CD4-positive, alpha-beta T cell treated with Interleukin-12 subunit alpha and Interleukin-12 subunit beta, for 1 hour (primary cell): ENCODE results near the gene MIAT.
"Not testable (repeated sequence)": the region's sequence is repeated elsewhere in the genome, so short reads cannot be mapped to it uniquely, and the experiment has no call there.

ENCODE experiments used
- DNase-seq: peaks from one replicate; pipeline ENCODE4 v3.0.0-alpha.2; 2020

The MIAT gene

DNA sequence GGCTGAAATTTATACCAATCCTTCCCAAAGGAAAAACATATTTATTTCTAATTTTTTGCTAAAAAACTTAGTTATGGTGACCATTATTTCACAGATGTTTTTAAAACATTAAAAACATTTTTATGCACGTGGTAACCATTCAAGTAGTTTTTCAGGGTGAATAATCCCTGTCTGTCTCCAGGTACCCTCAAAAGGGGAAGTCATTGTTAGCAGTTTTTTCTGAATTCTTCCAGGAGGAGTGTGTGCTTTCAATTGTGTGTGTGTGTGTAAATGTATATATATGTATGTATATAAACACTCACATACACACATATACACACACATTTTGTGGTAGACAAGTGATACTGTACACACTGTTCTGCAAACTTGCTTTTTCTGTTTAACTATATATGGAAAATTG, 43.9 kb downstream of the MIAT start:
- DNase-seq, result no peak

DNA sequence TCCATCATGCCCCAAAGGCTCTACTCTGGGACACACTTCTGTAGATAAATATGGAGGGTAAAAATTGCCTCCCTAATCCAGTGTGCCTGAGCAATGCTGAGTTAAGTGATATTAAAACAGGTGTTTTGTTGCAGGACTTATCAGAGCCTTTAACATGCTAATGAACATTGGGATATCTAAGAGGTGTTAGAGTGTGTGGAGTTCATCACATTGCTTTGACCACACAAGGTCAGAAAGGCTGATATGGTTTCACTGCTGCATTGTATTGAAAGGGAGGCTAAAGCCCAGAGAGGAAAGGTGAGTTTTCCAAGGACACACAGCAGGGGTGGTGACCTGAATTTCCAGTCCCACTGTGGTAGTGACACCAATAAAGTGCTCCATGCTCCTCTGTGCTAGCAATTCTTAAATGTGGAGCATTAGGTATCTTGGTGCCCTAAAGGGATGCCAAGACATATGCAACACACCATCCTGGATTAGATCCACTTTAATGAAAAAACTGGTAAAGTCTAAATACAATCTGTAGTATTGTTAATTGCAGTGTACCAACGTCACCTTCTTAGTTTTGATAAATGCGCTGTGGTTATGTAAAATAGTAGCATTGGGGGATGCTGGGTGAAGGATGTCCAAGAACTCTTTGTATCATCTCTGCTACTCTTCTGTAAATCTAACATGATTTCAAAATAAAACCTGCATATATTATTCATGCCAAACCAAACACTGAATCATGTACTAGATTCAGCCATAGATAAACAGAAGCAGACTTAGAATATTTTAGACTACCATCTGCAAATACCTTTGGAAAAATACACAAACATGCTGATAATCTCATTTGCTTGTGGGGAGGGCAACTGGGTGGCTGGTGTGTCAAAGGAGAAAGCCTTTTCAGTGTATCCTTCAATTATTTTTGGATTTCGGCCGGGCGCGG, 45.8 kb downstream of the MIAT start:
- no peak for DNase-seq

DNA sequence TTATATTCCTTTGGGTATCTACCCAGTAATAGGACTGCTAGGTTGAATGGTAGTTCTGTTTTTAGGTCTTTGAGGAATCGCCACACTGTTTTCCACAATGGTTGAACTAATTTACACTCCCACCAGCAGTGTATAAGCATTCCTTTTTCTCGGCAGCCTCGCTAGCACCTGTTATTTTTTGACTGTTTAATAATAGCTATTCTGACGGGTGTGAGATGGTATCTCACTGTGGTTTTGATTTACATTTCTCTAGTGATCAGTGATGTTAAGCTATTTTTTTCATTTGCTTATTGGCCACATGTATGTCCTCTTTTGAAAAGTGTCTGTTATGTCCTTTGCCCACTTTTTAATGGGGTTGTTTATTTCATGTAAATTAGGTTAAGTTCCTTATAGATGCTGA, 48.0 kb downstream of the MIAT start:
- not testable (repeated sequence) for DNase-seq

DNA sequence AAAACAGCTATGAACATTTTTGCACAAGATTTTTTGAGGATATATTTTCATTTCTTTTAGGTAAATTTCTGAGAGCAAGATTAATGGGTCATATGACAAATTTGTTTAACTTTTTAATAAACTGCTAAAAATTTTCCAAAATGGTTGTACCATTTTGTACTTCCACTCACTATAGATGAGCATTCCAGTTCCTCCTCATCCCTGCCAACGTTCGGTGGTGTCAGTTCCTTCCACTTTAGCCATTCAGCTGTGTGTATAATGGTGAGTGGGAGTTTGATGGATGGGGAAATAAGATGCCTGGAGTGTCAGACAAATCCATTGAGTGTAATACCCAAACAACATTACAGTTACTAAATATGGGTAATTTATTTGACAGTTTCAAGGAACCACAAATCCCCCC, 49.7 kb downstream of the MIAT start:
- no peak for DNase-seq

DNA sequence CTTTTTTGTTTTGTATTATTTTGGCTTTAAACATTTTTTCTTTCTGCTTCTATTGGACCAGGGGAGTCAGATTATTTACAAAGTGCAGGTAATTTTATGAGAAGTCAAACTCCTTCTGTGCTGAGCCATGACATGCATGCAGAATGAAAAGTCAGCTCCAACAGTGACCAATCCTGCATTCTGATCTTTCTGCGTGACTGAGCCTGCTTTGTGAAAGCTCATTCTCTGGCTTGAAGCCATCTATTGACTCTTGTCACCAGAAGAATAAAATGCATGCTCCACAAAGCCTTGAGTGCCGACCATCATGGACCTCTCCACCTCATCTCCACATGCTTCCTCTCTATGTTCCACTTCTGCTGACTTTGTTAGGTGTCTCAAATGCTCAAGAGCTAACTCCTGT, 50.2 kb downstream of the MIAT start:
- DNase-seq, result no peak

DNA sequence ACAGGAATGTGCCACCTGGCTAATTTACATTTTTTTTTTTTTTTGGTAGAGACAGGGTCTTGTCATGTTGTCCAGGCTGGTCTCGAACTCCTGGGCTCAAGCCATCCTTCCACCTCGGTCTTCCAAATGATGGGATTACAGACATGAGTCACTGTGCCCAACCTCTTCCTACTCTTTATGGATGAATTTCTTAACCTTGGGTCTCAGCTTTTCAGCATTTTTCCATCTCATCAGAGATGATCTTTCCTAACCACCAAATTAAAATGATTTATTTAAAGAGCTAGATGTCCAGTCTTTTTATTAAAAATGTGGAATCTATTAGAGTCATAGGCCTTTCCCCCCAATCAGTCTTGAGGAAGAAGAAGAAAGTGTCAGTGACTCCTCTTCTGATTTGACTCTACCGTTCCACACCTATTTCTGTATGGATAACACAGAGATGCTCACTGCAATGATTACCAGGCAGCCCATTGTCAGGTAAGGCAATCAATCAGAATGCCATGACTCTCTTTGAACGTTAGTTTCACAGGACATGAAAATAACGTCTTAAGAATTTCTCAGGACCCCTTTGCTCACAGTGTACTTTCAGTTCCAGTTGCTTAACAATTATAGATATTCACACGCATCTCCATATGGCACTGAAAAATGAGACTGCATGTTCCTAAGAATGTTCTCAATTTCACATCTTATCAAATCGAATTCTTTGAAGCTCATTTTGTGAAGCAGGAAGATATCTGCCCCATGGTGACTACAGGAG, 51.0 kb downstream of the MIAT start:
- no peak for DNase-seq

DNA sequence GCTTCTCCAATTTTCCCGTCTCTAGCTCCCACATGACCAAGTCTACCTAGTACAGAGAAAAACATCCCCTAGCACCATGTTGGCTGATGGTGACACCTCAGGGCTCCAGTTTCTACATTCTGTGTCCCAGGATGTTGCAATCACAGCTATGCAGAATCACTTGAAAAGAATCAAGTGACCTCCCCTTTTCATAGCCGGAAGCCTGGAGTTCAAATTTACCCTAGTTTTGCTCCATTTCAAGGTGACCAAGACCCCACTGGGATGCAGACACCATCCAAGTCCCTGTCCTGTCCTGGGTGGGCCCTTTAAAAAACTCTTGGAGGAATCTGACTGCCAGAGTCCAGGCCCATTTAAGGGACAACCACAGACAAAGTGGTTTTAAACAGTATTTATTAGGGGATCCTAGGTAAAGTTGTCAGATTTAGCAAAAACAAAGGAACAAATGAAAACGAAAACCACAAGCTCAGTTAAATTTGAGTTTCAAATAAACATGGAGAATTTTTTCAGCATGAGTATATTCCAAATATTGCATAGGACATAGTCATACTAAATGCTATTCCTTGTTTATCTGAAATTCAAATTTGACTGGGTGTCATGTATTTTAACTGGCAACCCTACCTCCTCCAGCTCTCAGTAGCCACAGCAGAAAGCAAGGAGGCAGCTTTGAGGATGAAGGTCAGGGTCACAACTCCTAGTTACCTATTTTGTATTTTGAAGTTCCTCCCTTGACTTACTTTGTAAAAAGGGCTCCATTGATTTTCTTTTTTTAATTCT, 52.4 kb downstream of the MIAT start:
- DNase-seq, result no peak

DNA sequence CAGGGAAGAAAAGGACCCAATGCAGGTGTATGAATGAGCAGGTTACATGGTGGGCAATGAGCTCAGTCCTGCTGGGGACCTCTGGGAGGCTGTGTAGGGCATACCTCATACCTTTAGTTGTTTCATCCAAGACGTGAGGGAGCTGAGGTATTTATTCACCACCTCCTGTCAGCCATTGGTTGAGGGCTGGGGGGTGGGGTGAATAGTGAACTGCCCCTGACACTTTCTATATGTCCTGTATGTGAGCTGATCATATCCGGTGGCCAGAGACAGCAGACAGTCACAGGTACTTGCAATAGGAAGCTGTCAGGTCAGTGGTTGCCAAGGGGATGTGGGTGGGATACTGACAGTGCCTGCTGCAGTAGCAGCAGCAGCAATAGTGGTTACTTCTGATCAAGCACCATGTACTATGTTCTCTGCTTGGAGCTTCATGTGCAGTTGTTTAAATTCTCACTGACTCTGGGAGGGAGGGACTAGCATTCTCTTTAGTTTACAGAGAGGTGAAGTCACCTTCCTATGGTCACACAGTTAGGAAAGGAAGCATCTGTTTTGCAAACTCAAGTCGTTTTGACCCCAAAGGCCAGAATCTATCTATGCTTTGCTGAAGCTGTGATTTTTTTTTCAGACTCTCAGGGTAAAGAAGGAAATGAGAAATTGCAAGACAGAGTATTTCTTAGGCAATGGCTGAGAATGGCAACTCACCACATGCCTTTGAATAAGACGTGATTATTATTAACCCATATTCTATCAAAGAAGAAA, 54.0 kb downstream of the MIAT start:
- DNase-seq, result no peak

DNA sequence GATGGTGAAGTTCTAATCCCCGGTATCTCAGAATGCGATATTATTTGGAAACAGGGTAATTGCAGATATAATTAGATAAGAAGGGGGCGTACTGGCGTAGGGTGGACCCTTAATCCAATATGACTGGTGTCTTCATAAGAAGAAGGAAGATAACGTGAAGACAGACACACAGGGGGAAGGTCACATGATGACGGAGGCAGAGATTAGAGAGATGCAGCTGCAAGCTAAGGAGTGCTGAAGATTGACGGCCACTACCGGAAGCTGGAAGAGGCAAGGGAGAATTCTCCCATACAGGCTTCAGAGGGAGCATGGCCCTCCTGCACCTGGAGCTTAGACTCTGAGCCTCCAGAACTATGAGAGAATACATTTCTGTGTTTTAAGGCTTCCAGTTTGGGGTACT, 54.8 kb downstream of the MIAT start:
- DNase-seq, result no peak

DNA sequence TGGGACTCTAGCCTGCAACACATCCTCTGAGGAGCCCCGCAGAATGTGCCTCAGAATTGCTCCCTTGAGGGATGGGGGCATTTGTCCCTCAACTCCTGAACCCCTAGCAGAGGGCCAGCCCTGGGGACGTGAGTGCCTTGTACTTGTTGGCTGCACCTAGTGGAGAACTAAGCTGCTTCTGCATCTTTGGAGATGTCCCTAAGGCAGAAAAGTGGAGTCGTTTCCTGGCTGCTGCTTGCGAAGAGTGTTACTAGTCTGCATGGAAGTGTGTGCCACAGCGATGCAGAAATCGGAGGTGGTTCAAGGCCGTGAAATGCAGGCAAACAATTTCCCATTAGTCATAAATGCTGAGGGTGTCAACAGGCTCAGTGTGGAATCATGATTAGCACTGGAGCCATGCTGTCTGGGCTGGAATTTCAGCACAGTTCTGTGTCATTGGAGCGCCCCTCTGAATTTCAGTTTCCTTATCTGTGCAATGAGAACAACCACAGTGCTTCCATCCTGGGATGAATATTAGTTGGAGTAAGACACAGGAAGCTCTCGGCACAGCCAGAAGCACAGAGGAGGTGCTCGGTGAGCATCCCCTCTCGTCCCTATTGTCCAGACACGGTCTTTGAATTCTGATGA, 56.5 kb downstream of the MIAT start:
- DNase-seq, result no peak

DNA sequence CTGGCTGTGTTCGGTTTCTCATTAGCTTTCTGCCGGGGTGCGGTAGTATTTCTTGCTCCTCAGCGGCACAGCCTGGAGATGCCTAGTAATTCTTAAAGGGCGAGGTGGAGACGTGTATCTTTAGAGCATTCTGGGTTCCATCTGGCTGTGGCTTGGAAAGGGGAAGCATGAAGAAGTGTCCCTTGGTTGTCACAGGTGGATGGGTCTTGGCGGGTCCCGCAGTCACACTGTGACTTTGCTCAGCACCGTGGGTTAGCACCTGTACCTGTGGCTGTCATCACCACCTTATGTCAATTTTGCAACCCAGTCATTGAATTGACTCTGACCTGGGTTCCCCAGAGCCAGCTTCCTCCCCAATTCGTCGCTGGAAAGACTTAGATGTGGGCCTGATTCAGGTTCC, 57.6 kb downstream of the MIAT start:
- DNase-seq, result no peak

DNA sequence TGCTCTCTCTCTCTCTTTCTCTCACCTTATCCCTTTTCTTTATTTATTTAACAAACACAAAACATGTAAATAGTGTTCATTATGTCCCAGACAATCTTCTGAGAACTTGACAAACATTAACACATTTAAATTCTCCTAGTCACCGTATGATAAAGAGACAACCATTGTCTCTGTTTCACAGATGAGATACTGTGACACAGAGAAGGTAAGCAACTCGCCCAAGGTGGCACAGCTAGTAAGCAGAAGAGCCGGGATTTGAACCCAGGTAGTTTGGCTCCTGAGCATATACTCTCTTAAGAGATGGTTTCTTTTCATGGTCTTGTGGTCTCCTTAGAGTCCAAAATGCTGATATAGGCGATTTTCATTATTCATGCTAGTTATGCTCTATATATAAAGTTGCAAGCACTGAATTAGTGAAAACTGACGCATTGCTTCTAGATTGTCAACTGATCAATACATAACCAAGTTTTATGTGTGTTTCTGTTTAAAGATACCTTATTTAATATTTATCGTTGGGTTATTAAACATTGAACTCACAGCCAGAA, 58.1 kb downstream of the MIAT start:
- DNase-seq, result no peak

DNA sequence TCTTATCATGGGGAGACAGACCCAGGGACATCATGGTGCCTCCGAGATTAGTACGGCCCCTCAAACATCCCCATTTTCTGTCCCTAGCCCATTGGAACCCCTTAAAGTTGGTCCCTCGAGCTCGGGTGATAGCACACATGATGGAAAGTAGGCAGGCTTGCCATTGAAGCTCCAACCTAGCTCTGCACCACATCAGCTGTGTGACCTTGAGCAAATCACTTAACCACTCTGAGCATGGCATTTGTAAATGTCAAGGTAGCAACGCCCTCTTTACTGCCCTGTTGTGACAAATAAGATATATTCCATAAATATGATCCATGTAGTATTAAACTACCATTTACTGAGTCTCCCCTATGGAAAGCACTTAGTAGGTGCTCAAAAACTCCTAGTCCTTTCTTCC, 61.1 kb downstream of the MIAT start:
- DNase-seq, result no peak

DNA sequence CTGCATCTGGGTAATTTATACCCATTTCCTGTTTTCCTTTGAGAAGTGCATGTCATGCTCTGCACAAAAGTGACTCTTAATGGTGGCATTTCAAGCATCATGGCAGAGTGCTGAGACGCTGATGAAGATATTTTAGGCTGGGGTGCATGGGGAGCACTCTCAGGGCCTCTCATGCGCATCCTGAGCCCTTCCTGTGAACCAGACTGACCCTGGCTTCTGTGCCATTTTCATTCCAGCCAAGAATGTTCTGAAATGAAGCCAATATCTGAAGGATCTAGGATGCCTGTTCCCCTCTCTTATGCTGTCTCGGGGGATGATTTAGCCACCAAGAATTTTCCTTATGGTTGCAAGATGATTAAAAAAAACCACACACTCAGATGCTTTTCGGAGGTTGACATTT, 61.5 kb downstream of the MIAT start:
- no peak for DNase-seq

DNA sequence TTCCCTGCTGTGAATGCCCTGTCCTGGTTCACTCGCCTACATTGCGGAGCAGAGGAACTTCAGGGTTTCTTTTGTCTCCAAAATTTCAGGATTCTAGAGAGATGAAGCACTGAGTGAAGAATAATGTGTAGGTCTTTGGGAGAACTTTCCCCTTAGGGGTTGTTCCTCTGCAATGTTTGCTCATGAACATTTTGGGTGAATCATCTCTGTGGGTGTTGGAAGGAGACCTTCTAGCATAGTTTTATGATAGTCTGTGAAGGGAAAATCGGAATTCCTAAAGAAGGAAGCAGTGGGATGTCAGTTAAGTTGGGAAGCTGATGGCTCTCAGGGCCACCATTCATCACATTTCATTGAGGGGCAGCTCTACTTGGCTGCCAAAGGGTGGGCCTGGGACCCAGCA, 64.8 kb downstream of the MIAT start:
- no peak for DNase-seq

DNA sequence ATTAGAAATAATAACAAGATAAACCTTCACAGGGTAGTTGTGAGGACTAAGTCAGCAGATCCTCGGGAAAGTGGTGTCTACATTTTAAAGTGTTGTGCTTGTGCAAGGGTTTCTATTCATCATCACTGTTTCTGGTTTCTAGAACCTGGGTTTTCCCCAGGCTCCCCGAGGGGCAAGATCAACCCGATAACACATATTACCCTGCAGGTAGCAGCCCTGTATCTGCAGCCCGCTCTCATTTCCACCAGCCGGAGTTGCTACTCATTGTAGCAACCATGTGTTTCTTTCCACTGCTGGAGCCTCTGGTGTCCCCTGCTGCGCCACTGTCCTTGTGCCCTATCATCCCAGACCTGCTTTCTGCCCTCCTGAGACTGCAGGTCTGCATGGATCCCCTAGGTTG, 67.0 kb downstream of the MIAT start:
- DNase-seq, result no peak

DNA sequence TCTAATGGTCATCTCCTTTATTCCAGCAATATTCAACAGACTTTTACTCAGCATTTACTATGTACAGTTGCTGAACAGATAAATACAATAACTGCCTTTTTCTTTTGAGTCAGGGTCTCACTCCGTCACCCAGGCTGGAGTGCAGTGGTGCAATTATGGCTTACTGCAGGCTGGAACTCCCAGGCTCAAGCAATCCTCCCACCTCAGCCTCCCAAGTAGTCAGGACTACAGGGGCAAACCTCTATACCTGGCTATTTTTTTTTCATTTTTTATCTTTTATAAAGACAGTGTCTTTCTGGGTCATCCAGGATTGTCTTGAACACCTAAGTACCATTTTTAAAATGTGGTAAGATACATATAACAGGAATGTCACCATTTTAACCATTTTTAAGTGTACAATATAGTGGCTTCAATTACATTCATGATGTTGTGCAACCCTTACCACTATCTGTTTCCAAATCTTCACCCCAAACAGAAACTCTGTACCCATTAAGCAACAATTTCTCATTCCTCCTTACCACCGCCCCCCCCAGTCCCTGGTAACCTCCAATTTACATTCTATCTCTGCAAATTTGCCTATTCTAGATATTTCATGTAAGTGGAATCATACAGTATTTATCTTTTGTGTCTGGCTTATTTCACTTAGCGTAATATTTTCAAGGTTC, 67.8 kb downstream of the MIAT start:
- no peak for DNase-seq
